H1 (cell line): ENCODE results near the gene NSDHL. TPM values are rescaled to one million over a fixed set of nuclear protein-coding genes. Genes with fewer than 3 reads are reported as not detected.

Experiments
- CTCF ChIA-PET: fragments of 300-600 bp; sonication (Branson Sonifier 250); formaldehyde crosslinking; loops from one replicate; lab custom pipeline; 2021; ENCODE audit not compliant: partially characterized antibody; lab: Charles Lee
- POLR2A ChIA-PET: fragments of 300-600 bp; sonication (Branson Sonifier 250); formaldehyde crosslinking; loops from one replicate; lab custom pipeline; 2021; ENCODE audit warnings: inconsistent platforms; ENCODE audit not compliant: partially characterized antibody; lab: Charles Lee
- DNase-seq, 2 experiments: peaks; one replicate each; pipeline versions ENCODE4 v3.0.0 to v3.0.0-alpha.2; 2010 to 2022; ENCODE audit warnings: low spot score in 2 of 2, low read depth in 1 of 2, mixed read lengths in 1 of 2
- FAIRE-seq: peaks from 2 replicates; lab custom pipeline; 2011; peaks lifted over from hg19 to GRCh38; lab: Jason Lieb, UNC
- H2AFZ ChIP-seq: 2 replicates; pipeline ENCODE4 v1.8.1; 2012; ENCODE audit warnings: low read length, inconsistent platforms
- H2AK5ac ChIP-seq: 2 replicates; pipeline ENCODE4 v1.6.1; 2013; ENCODE audit warnings: low read depth, low read length
- H2BK120ac ChIP-seq: replicated peaks from 2 replicates; pipeline ENCODE3; 2013; ENCODE audit warnings: low read depth, low read length, inconsistent platforms
- H2BK12ac ChIP-seq: 2 replicates; pipeline ENCODE4 v1.6.1; 2013; ENCODE audit warnings: low read depth, low read length
- H2BK15ac ChIP-seq: 2 replicates; pipeline ENCODE4 v1.6.1; 2013; ENCODE audit warnings: low read length
- H2BK20ac ChIP-seq: 2 replicates; pipeline ENCODE4 v1.6.1; 2013; ENCODE audit warnings: low read length
- H2BK5ac ChIP-seq: 2 replicates; pipeline ENCODE4 v1.6.1; 2013; ENCODE audit warnings: low read depth, low read length
- H3K14ac ChIP-seq: 2 replicates; pipeline ENCODE4 v1.6.1; 2013; ENCODE audit warnings: inconsistent platforms; ENCODE audit not compliant: insufficient read length
- H3K18ac ChIP-seq: 2 replicates; pipeline ENCODE4 v1.6.1; 2013; ENCODE audit warnings: low read length; ENCODE audit errors: extremely low read depth
- H3K23ac ChIP-seq: 2 replicates; pipeline ENCODE4 v1.6.1; 2013; ENCODE audit warnings: inconsistent platforms; ENCODE audit not compliant: insufficient read length
- H3K23me2 ChIP-seq: 2 replicates; pipeline ENCODE4 v1.6.1; 2013; ENCODE audit warnings: low read depth, low read length
- H3K27ac ChIP-seq: 2 replicates; pipeline ENCODE4 v1.6.1; 2011; ENCODE audit warnings: low read depth, low read length, inconsistent platforms
- H3K27me3 ChIP-seq, 4 experiments: replicated peaks in 1 of 4; 1 replicate in 1 of 4; 2 replicates in 3 of 4; pipeline versions ENCODE4 v1.6.1 to v1.8.1; 2011 to 2013; ENCODE audit warnings: low read length in 3 of 4, mild to moderate bottlenecking in 3 of 4, inconsistent platforms in 2 of 4, mixed read lengths in 2 of 4, moderate library complexity in 1 of 4; ENCODE audit not compliant: control insufficient read depth in 3 of 4, insufficient read depth in 3 of 4; ENCODE audit errors: extremely low read depth in 1 of 4
- H3K36me3 ChIP-seq, 4 experiments: 2 replicates each; pipeline versions ENCODE4 v1.6.1 to v1.8.1; 2011 to 2013; ENCODE audit warnings: mild to moderate bottlenecking in 4 of 4, low read length in 3 of 4, moderate library complexity in 2 of 4, control low read depth in 1 of 4, inconsistent platforms in 1 of 4; ENCODE audit not compliant: insufficient read depth in 4 of 4, control insufficient read depth in 2 of 4
- H3K4ac ChIP-seq: replicated peaks from 2 replicates; pipeline ENCODE3; 2013; ENCODE audit warnings: low read length, low read depth, mixed read lengths, inconsistent platforms; ENCODE audit not compliant: insufficient read length
- H3K4me1 ChIP-seq, 4 experiments: replicated peaks in 1 of 4; 1 replicate in 1 of 4; 2 replicates in 3 of 4; pipeline versions ENCODE4 v1.6.1 to v1.8.1; 2011 to 2013; ENCODE audit warnings: low read length in 3 of 4, inconsistent platforms in 2 of 4, mixed read lengths in 1 of 4; ENCODE audit not compliant: insufficient read depth in 4 of 4, control insufficient read depth in 3 of 4
- H3K4me2 ChIP-seq, 2 experiments: 2 replicates each; pipeline versions ENCODE4 v1.6.1 to v1.8.1; 2011 to 2013; ENCODE audit warnings: low read depth in 2 of 2, low read length in 2 of 2, control low read depth in 1 of 2, inconsistent platforms in 1 of 2, mild to moderate bottlenecking in 1 of 2; ENCODE audit not compliant: insufficient read depth in 1 of 2
- H3K4me3 ChIP-seq, 4 experiments: fragments of 200-600, 300-600 bp in 1 of 4; sonication (generic), shearing (Covaris generic), sonication (Bioruptor Twin) in 1 of 4; 2 replicates each; pipeline versions ENCODE4 v1.5.1 to v1.8.1; 2011 to 2016; ENCODE audit warnings: low read length in 4 of 4, low read depth in 3 of 4, control low read depth in 2 of 4, inconsistent platforms in 2 of 4, mild to moderate bottlenecking in 2 of 4, mixed read lengths in 1 of 4, moderate library complexity in 1 of 4; ENCODE audit not compliant: insufficient read depth in 2 of 4; ENCODE audit errors: extremely low read depth in 1 of 4
- H3K56ac ChIP-seq: replicated peaks from 2 replicates; pipeline ENCODE3; 2013; ENCODE audit warnings: low read depth, mild to moderate bottlenecking, mixed read lengths, low read length, inconsistent platforms; ENCODE audit not compliant: insufficient read length
- H3K79me1 ChIP-seq: 2 replicates; pipeline ENCODE4 v1.6.1; 2013; ENCODE audit warnings: low read depth, low read length, control low read depth
- H3K79me2 ChIP-seq, 2 experiments: 2 replicates each; pipeline versions ENCODE4 v1.6.1 to v1.8.1; 2012 to 2013; ENCODE audit warnings: low read length in 2 of 2, mild to moderate bottlenecking in 2 of 2, inconsistent platforms in 1 of 2; ENCODE audit not compliant: insufficient read depth in 2 of 2, control insufficient read depth in 1 of 2
- H3K9ac ChIP-seq, 4 experiments: replicated peaks in 1 of 4; 1 replicate in 1 of 4; 2 replicates in 3 of 4; pipeline versions ENCODE4 v1.6.1 to v1.8.1; 2011 to 2013; ENCODE audit warnings: low read depth in 3 of 4, low read length in 3 of 4, control low read depth in 2 of 4, mild to moderate bottlenecking in 2 of 4, moderate library complexity in 2 of 4, inconsistent platforms in 1 of 4; ENCODE audit errors: extremely low read depth in 1 of 4
- H3K9me3 ChIP-seq, 2 experiments: 2 replicates each; pipeline versions ENCODE4 v1.6.1 to v1.8.1; 2012 to 2013; ENCODE audit warnings: mild to moderate bottlenecking in 2 of 2, moderate library complexity in 2 of 2, control low read depth in 1 of 2, inconsistent platforms in 1 of 2, low read depth in 1 of 2, low read length in 1 of 2, mixed read lengths in 1 of 2; ENCODE audit not compliant: insufficient read depth in 2 of 2
- H4K20me1 ChIP-seq, 2 experiments: replicated peaks in 1 of 2; 2 replicates each; pipeline versions ENCODE3 to v1.8.1; 2011 to 2013; ENCODE audit warnings: inconsistent platforms in 2 of 2, low read length in 2 of 2, mild to moderate bottlenecking in 1 of 2; ENCODE audit not compliant: insufficient read depth in 2 of 2, control insufficient read depth in 1 of 2
- H4K5ac ChIP-seq: 2 replicates; pipeline ENCODE4 v1.6.1; 2013; ENCODE audit warnings: low read length, low read depth, mixed read lengths, inconsistent platforms; ENCODE audit not compliant: insufficient read length
- H4K8ac ChIP-seq: 2 replicates; pipeline ENCODE4 v1.8.0; 2013; ENCODE audit warnings: mild to moderate bottlenecking, moderate library complexity, low read length, inconsistent platforms; ENCODE audit not compliant: insufficient read depth; ENCODE audit errors: extremely low read depth
- H4K91ac ChIP-seq: replicated peaks from 2 replicates; pipeline ENCODE3; 2013; ENCODE audit warnings: low read length, mixed read lengths, inconsistent platforms; ENCODE audit not compliant: insufficient read length
- ASH2L ChIP-seq: fragments of 200-600, 300-600 bp; sonication (generic); IDR thresholded peaks from one replicate; pipeline ENCODE4 v1.7.1; 2017; ENCODE audit warnings: low read length
- CREB1 ChIP-seq: IDR thresholded peaks from 2 replicates; pipeline ENCODE4 v1.6.1; 2012; ENCODE audit warnings: inconsistent platforms
- CTCF ChIP-seq, 3 experiments: IDR thresholded peaks; 1 replicate in 2 of 3; 2 replicates in 1 of 3; pipeline versions ENCODE4 v1.5.1 to v1.6.1; 2011; ENCODE audit warnings: low read length in 3 of 3, mild to moderate bottlenecking in 3 of 3, inconsistent platforms in 2 of 3, low read depth in 1 of 3, moderate library complexity in 1 of 3; ENCODE audit not compliant: insufficient read depth in 1 of 3; ENCODE audit errors: control extremely low read depth in 1 of 3
- EP300 ChIP-seq, 2 experiments: IDR thresholded peaks; 1 replicate in 1 of 2; 2 replicates in 1 of 2; pipeline ENCODE4 v1.6.1; 2011 to 2012; ENCODE audit warnings: low read depth in 2 of 2, low read length in 2 of 2, mild to moderate bottlenecking in 2 of 2, borderline replicate concordance in 1 of 2, inconsistent platforms in 1 of 2, moderate library complexity in 1 of 2
- HDAC6 ChIP-seq: IDR thresholded peaks from one replicate; pipeline ENCODE4 v1.7.1; 2012; ENCODE audit warnings: low read depth, mild to moderate bottlenecking, inconsistent platforms, low read length, moderate library complexity
- MAFK ChIP-seq: IDR thresholded peaks from 2 replicates; pipeline ENCODE4 v1.6.1; 2012; ENCODE audit warnings: low read depth, mild to moderate bottlenecking, improper control_type of control experiment, low read length
- NANOG ChIP-seq: IDR thresholded peaks from 2 replicates; pipeline ENCODE4 v1.6.1; 2011; ENCODE audit warnings: low read length, low read depth, mild to moderate bottlenecking, inconsistent platforms; ENCODE audit not compliant: insufficient read depth, poor library complexity, severe bottlenecking
- PHF8 ChIP-seq: fragments of 200-600 bp; sonication (generic); conservative IDR thresholded peaks from 2 replicates; pipeline ENCODE4 v1.7.1; 2012; ENCODE audit warnings: low read depth, mild to moderate bottlenecking, inconsistent platforms, low read length, moderate library complexity
- SAP30 ChIP-seq: fragments of 300-600 bp; sonication (generic); IDR thresholded peaks from 2 replicates; pipeline ENCODE4 v1.7.1; 2012; ENCODE audit warnings: low read length, moderate library complexity, mild to moderate bottlenecking, inconsistent platforms; ENCODE audit not compliant: insufficient read depth, insufficient replicate concordance
- SUZ12 ChIP-seq: fragments of 200-600 bp; sonication (generic); IDR thresholded peaks from 2 replicates; pipeline ENCODE4 v1.6.1; 2012; ENCODE audit warnings: mild to moderate bottlenecking, inconsistent platforms, low read length, moderate library complexity, mixed read lengths
- TEAD4 ChIP-seq: IDR thresholded peaks from 2 replicates; pipeline ENCODE4 v1.6.1; 2012; ENCODE audit warnings: low read depth, low read length, inconsistent platforms, mixed read lengths
- WGBS, 2 experiments: shearing (Covaris generic) in 1 of 2; methylation state at CpG; one replicate each; pipeline versions ENCODE4 v1.1.6 to v1.1.7; 2013 to 2015; ENCODE audit warnings: low lambda C conversion rate in 2 of 2, mixed read lengths in 2 of 2, inconsistent platforms in 1 of 2, low coverage in 1 of 2, missing lambda C conversion rate in 1 of 2; ENCODE audit not compliant: insufficient replicate concordance in 2 of 2, insufficient coverage in 1 of 2, insufficient read length in 1 of 2; ENCODE audit errors: extremely low coverage in 1 of 2, missing lambda C conversion rate in 1 of 2; 5-methylcytosine and 5-hydroxymethylcytosine counted together
- polyA plus RNA-seq, 7 experiments: library from polyadenylated mRNA; depleted of rRNA in 3 of 7; stranded (reverse) in 5 of 7; unstranded in 2 of 7; fragments of >200 nt in 5 of 7; fragments of 200-250 nt in 2 of 7; gene quantifications; 1 replicate in 5 of 7; 2 replicates in 1 of 7; 4 replicates in 1 of 7; pipeline versions ENCODE4 v1.2.1 to v1.2.3, GENCODE V29; 2011 to 2013; ENCODE audit warnings: missing spikeins in 2 of 7, mixed read lengths in 2 of 7
- total RNA-seq: library from RNA; stranded (reverse); fragmentation: NEBNext Ultra II Directional; extraction: Animal tissue kit (Norgen Biotek cat#: 25700); gene quantifications from 2 replicates; pipeline ENCODE4 v1.2.1, GENCODE V29; 2021

The NSDHL gene
- total and polyA plus RNA-seq, 2 of the 8 experiments (the other 6 are each of a cell fraction or from before 2014, with no cell fraction given), result 31.5 to 34.6 TPM

DNA sequence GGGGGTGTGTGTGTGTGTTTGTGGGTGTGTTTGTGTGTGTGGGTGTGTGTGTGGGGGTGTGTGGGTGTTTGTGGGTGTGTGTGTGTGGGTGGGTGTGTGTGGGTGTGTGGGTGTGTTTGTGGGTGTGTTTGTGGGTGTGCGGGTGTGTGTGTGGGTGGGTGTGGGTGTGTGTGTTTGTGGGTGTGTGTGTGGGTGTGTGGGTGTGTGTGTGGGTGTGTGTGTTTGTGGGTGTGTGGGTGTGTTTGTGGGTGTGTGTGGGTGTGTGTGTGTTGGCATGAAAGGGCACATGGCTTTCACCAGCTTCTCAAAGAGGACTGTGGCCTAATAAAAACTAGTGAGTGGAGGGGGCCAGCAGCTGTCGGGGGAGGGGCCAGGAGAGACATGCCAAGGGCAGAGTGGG, 41.7 kb downstream of the NSDHL start:
- Histone ChIP-seq H2BK5ac (no peak overlapping the region), H3K4me3 (no peak overlapping the region), H3K79me1 (no peaks in the 10 kb centered on the region), H4K91ac (no peak overlapping the region), H3K4ac (no peak overlapping the region), H2BK12ac (no peak overlapping the region), H3K18ac (no peak overlapping the region), H3K4me2 (no peak overlapping the region), H2BK15ac (no peak overlapping the region), H3K27ac (no peak overlapping the region), H3K9me3 (no peaks in the 10 kb centered on the region; a peak in 1 of 4 replicates), H3K14ac (no peak overlapping the region), H3K23ac (no peak overlapping the region), H2AK5ac (no peak overlapping the region), H3K23me2 (peaks cover 3% of the 10 kb centered on the region; the same call in 1 of the 2 replicates), H2AFZ (no peak overlapping the region), H3K56ac (no peak overlapping the region), H4K5ac (no peak overlapping the region), H4K20me1 (peaks cover 0 to 4% of the 10 kb centered on the region in 2 experiments), H4K8ac (no peak overlapping the region), H2BK120ac (no peak overlapping the region), H3K27me3 (no peaks in the 10 kb centered on the region), H2BK20ac (no peak overlapping the region), H3K9ac (no peak overlapping the region), H3K4me1 (no peaks in the 10 kb centered on the region), H3K79me2 (no peaks in the 10 kb centered on the region), H3K36me3 (peaks cover 0 to 18% (median 7%) of the 10 kb centered on the region in 4 experiments; a peak in 4 of 8 replicates)
- DNase-seq (no peak), FAIRE-seq (no peak)
- CTCF ChIA-PET, result interaction anchor here (1.0 to 1.8 kb wide), 2 partner anchors 41 to 43 kb away, joined by 3 to 5 read pairs; no protein-coding TSS in a partner anchor
- POLR2A ChIA-PET, result interaction anchor here (1.5 to 2.1 kb wide), 2 partner anchors 11 to 20 kb away, joined by 5 to 13 read pairs; no protein-coding TSS in a partner anchor
- no CpG with 5 or more reads among the region's 2 CpGs for WGBS, 2 experiments
- TF ChIP-seq ASH2L (no peak), CTCF (IDR thresholded peaks at IDR 0.05; ENCODE audit: control extremely low read depth in 1 of 3, insufficient read depth in 1 of 3, low read depth in 1 of 3, low read length in 3 of 3) (no peak), SAP30 (no peak), EP300 (IDR thresholded peaks at IDR 0.05; ENCODE audit: borderline replicate concordance in 1 of 2, low read depth in 2 of 2, low read length in 2 of 2) (no peak), NANOG (no peak), PHF8 (no peak), MAFK (no peak), SUZ12 (no peak), HDAC6 (no peak), CREB1 (no peak), TEAD4 (no peak)
